OCI-LY1 (cell line): ENCODE data around the gene ADGRA3.

Experiments used
- EZH2 ChIP-seq: fragments of 200-600 bp; sonication (generic), shearing (Covaris generic); IDR thresholded peaks from 2 replicates; pipeline ENCODE4 v1.8.0; 2017; ENCODE audit warnings: borderline replicate concordance, mixed run types, mild to moderate bottlenecking, antibody characterized with exemption, low read length, moderate library complexity, mixed read lengths
- TF ChIP-seq, protein P1 (sequence below): fragments of 200-600 bp; sonication (generic), shearing (Covaris generic); IDR thresholded peaks from 2 replicates; pipeline ENCODE4 v1.5.1; 2017; ENCODE audit warnings: mild to moderate bottlenecking, antibody characterized with exemption, low read length, moderate library complexity, mixed read lengths

DNA sequence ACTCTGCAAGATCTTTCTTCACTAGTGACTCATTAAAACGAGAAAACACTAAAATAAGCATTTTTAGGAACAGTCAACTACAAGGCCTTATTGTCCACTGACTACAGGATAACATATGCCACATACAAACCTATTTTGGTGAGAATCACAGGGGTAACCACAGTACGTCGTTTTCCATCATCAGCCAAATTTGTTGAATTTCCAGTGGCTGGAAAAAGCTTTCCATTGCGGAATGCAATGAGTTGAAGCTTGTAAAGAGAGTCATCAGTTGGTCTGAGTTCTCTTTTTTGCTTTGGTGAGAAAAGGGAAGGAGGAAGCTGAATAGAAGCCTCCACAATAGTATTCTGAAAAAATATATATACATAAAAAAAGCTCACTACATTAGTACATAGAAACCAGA is 102.4 kb downstream of the ADGRA3 start:
- TF ChIP-seq, protein P1, sequence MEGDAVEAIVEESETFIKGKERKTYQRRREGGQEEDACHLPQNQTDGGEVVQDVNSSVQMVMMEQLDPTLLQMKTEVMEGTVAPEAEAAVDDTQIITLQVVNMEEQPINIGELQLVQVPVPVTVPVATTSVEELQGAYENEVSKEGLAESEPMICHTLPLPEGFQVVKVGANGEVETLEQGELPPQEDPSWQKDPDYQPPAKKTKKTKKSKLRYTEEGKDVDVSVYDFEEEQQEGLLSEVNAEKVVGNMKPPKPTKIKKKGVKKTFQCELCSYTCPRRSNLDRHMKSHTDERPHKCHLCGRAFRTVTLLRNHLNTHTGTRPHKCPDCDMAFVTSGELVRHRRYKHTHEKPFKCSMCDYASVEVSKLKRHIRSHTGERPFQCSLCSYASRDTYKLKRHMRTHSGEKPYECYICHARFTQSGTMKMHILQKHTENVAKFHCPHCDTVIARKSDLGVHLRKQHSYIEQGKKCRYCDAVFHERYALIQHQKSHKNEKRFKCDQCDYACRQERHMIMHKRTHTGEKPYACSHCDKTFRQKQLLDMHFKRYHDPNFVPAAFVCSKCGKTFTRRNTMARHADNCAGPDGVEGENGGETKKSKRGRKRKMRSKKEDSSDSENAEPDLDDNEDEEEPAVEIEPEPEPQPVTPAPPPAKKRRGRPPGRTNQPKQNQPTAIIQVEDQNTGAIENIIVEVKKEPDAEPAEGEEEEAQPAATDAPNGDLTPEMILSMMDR = no peak
- TF ChIP-seq EZH2 = no peak
